ENCODE data around the gene NDUFC1.

DNA sequence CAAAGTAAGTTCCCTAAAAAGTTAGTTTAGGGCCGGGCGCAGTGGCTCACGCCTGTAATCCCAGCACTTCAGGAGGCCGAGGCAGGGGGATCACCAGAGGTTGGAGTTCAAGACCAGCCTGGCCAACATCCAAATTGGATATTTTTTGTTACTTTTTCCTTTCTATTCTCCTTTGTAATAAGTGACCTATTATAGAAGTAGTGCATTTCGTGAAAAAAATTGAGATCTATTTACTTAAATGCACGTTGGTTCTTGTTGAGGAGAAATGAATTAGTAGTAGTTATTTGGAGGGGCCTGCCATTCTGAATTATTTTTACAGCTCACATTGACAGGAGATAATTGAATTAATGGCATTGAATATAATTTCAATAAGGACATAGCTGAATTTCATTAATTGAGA is 22.3 kb upstream of the NDUFC1 start:
- TF ChIP-seq, protein P1, sequence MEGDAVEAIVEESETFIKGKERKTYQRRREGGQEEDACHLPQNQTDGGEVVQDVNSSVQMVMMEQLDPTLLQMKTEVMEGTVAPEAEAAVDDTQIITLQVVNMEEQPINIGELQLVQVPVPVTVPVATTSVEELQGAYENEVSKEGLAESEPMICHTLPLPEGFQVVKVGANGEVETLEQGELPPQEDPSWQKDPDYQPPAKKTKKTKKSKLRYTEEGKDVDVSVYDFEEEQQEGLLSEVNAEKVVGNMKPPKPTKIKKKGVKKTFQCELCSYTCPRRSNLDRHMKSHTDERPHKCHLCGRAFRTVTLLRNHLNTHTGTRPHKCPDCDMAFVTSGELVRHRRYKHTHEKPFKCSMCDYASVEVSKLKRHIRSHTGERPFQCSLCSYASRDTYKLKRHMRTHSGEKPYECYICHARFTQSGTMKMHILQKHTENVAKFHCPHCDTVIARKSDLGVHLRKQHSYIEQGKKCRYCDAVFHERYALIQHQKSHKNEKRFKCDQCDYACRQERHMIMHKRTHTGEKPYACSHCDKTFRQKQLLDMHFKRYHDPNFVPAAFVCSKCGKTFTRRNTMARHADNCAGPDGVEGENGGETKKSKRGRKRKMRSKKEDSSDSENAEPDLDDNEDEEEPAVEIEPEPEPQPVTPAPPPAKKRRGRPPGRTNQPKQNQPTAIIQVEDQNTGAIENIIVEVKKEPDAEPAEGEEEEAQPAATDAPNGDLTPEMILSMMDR (IDR thresholded peaks at IDR 0.05; ENCODE audit: poor library complexity) = no peak
- no peak for TF ChIP-seq EZH2phosphoT487 (IDR thresholded peaks at IDR 0.05; ENCODE audit: low read depth, severe bottlenecking, unreplicated experiment)

Data from hepatocyte (in vitro differentiated cells).